ENCODE results near the gene AP2A1. TPM values are rescaled to one million over a fixed set of nuclear protein-coding genes. Genes with fewer than 3 reads are reported as not detected.

The AP2A1 gene
- total and polyA plus RNA-seq, 2 of the 13 experiments (the other 11 are each of a cell fraction or from before 2014, with no cell fraction given), result 22.7 to 39.7 TPM

- Histone ChIP-seq H3K9ac (ENCODE audit: insufficient read depth, low read depth, low read length) (no peak within 1 kb of the TSS), H3K27ac (ENCODE audit: extremely low read length, insufficient read depth, low read length) (no peak within 1 kb of the TSS), H3K79me2 (ENCODE audit: insufficient read depth, low read length) (peaks cover 12% of the 10 kb centered on the region), H3K4me3 (replicated peaks in 1 of 3; ENCODE audit: insufficient read depth in 1 of 3, low read depth in 2 of 3, low read length in 3 of 3) (no peak within 1 kb of the TSS), H3K4me1 (ENCODE audit: insufficient read depth, low read length) (peaks cover 38% of the 10 kb centered on the region), H3K27me3 (ENCODE audit: control insufficient read depth in 1 of 2, insufficient read depth in 2 of 2, low read length in 2 of 2) (no peaks in the 10 kb centered on the region; a peak in 1 of 5 replicates), H2AFZ (ENCODE audit: low read length) (no peak within 1 kb of the TSS), H3K4me2 (ENCODE audit: low read depth, low read length) (peak within 1 kb of the TSS; percentile 23; the same call in 1 of the 2 replicates), H4K20me1 (ENCODE audit: insufficient read depth, low read length) (no peaks in the 10 kb centered on the region), H3K36me3 (replicated peaks in 1 of 2; ENCODE audit: control insufficient read depth in 1 of 2, insufficient read depth in 2 of 2, low read length in 2 of 2) (no peaks in the 10 kb centered on the region), H3K9me3 (ENCODE audit: low read length) (no peaks in the 10 kb centered on the region)
- FAIRE-seq (no peak), DNase-seq (ENCODE audit: low spot score) (no peak), ATAC-seq (no peak)
- in situ Hi-C loops (cut with HindIII; ENCODE audit: extremely low pct_ligation_motif_present, low pct_unique_long_range_greater_than_20kb), result no loop called here
- ChIA-PET CTCF (ENCODE audit: low intra/inter-chr PET ratio, low total read pairs) (no interaction called here), POLR2A (no interaction called here)
- no TSS peak for BruUV-seq (replicated peaks)
- no peak for TF ChIP-seq MBNL3 (CRISPR knock-in tag; conservative IDR thresholded peaks at IDR 0.05)
- no peak for TF ChIP-seq ZSCAN31 (CRISPR knock-in tag; IDR thresholded peaks at IDR 0.05; ENCODE audit: low read depth)
- TF ChIP-seq, protein P1, sequence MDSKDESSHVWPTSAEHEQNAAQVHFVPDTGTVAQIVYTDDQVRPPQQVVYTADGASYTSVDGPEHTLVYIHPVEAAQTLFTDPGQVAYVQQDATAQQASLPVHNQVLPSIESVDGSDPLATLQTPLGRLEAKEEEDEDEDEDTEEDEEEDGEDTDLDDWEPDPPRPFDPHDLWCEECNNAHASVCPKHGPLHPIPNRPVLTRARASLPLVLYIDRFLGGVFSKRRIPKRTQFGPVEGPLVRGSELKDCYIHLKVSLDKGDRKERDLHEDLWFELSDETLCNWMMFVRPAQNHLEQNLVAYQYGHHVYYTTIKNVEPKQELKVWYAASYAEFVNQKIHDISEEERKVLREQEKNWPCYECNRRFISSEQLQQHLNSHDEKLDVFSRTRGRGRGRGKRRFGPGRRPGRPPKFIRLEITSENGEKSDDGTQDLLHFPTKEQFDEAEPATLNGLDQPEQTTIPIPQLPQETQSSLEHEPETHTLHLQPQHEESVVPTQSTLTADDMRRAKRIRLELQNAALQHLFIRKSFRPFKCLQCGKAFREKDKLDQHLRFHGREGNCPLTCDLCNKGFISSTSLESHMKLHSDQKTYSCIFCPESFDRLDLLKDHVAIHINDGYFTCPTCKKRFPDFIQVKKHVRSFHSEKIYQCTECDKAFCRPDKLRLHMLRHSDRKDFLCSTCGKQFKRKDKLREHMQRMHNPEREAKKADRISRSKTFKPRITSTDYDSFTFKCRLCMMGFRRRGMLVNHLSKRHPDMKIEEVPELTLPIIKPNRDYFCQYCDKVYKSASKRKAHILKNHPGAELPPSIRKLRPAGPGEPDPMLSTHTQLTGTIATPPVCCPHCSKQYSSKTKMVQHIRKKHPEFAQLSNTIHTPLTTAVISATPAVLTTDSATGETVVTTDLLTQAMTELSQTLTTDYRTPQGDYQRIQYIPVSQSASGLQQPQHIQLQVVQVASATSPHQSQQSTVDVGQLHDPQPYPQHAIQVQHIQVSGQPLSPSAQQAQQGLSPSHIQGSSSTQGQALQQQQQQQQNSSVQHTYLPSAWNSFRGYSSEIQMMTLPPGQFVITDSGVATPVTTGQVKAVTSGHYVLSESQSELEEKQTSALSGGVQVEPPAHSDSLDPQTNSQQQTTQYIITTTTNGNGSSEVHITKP (CRISPR knock-in tag; IDR thresholded peaks at IDR 0.05; ENCODE audit: low read depth), result peak; percentile 47; the same call in 1 of the 2 replicates
- intact Hi-C loops (cut with micrococcal nuclease; ENCODE audit: unreplicated experiment), result loop anchor here (10.0 kb wide), 1 partner anchor 52 kb away; the partner anchor contains the start of genes FUZ and MED25
- WGBS (ENCODE audit: low lambda C conversion rate), result 55% methylated on average over 3 of the region's 6 CpGs
Observed at GRCh38 chr19:49763230-49763629, 3.6 kb upstream of the AP2A1 start, which contains the start of gene TSKS. Gene TSKS, minus strand, starts transcription at chr19:49763306. Its CDS starts 59 bp downstream, at chr19:49763247.

DNA sequence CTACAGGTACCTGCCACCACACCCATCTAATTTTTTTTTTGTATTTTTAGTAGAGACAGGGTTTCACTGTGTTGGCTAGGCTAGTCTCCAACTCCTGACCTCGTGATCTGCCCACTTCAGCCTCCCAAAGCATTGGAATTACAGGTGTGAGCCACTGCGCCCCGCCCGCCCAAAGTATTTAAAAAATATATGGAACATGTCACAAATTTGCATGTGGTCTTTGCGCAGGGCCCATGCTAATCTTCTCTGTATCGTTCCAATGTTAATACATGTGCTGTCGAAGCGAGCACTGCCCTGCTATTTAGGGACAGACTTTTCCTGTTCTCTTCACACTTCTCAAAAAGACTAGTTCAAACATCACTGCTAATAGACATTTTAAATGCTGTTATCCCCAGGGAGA is 2.5 kb upstream of the AP2A1 start:
- Histone ChIP-seq H3K4me2 (ENCODE audit: low read depth, low read length) (no peak overlapping the region), H4K20me1 (ENCODE audit: insufficient read depth, low read length) (no peaks in the 10 kb centered on the region), H3K9me3 (ENCODE audit: low read length) (no peaks in the 10 kb centered on the region), H2AFZ (ENCODE audit: low read length) (no peak overlapping the region), H3K4me1 (ENCODE audit: insufficient read depth, low read length) (peaks cover 44% of the 10 kb centered on the region), H3K36me3 (replicated peaks in 1 of 2; ENCODE audit: control insufficient read depth in 1 of 2, insufficient read depth in 2 of 2, low read length in 2 of 2) (no peaks in the 10 kb centered on the region), H3K79me2 (ENCODE audit: insufficient read depth, low read length) (peaks cover 17% of the 10 kb centered on the region), H3K4me3 (replicated peaks in 1 of 3; ENCODE audit: insufficient read depth in 1 of 3, low read depth in 2 of 3, low read length in 3 of 3) (no peak overlapping the region), H3K27me3 (ENCODE audit: control insufficient read depth in 1 of 2, insufficient read depth in 2 of 2, low read length in 2 of 2) (no peaks in the 10 kb centered on the region; a peak in 1 of 5 replicates), H3K27ac (ENCODE audit: extremely low read length, insufficient read depth, low read length) (no peak overlapping the region), H3K9ac (ENCODE audit: insufficient read depth, low read depth, low read length) (no peak overlapping the region)
- intact Hi-C loops (cut with micrococcal nuclease; ENCODE audit: unreplicated experiment), result loop anchor here (10.0 kb wide), 1 partner anchor 50 kb away; the partner anchor contains the start of genes FUZ and MED25
- DNase-seq (ENCODE audit: low spot score) (no peak), FAIRE-seq (no peak), ATAC-seq (no peak)
- no TSS peak for BruUV-seq (replicated peaks)
- in situ Hi-C loops (cut with HindIII; ENCODE audit: extremely low pct_ligation_motif_present, low pct_unique_long_range_greater_than_20kb), result no loop called here
- ChIA-PET CTCF (ENCODE audit: low intra/inter-chr PET ratio, low total read pairs) (no interaction called here), POLR2A (no interaction called here)
- TF ChIP-seq ETV6 (CRISPR knock-in tag; conservative IDR thresholded peaks at IDR 0.05) (no peak), ZNF629 (CRISPR knock-in tag; conservative IDR thresholded peaks at IDR 0.05) (no peak)
- TF ChIP-seq, protein P2, sequence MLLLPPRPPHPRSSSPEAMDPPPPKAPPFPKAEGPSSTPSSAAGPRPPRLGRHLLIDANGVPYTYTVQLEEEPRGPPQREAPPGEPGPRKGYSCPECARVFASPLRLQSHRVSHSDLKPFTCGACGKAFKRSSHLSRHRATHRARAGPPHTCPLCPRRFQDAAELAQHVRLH (CRISPR knock-in tag; IDR thresholded peaks at IDR 0.05; ENCODE audit: borderline replicate concordance, low read depth), result no peak
- TF ChIP-seq, protein P3, sequence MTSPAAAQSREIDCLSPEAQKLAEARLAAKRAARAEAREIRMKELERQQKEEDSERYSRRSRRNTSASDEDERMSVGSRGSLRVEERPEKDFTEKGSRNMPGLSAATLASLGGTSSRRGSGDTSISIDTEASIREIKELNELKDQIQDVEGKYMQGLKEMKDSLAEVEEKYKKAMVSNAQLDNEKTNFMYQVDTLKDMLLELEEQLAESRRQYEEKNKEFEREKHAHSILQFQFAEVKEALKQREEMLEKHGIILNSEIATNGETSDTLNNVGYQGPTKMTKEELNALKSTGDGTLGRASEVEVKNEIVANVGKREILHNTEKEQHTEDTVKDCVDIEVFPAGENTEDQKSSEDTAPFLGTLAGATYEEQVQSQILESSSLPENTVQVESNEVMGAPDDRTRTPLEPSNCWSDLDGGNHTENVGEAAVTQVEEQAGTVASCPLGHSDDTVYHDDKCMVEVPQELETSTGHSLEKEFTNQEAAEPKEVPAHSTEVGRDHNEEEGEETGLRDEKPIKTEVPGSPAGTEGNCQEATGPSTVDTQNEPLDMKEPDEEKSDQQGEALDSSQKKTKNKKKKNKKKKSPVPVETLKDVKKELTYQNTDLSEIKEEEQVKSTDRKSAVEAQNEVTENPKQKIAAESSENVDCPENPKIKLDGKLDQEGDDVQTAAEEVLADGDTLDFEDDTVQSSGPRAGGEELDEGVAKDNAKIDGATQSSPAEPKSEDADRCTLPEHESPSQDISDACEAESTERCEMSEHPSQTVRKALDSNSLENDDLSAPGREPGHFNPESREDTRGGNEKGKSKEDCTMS (CRISPR knock-in tag; conservative IDR thresholded peaks at IDR 0.05), result no peak
- whole genome bisulfite sequencing (ENCODE audit: low lambda C conversion rate), result 90% methylated on average over 8 of the region's 8 CpGs
